ENCODE results near the gene SPC24. TPM values are rescaled to one million over a fixed set of nuclear protein-coding genes. Genes with fewer than 3 reads are reported as not detected.

The SPC24 gene
- total and polyA plus RNA-seq, 9 of the 15 experiments (the other 6 are each of a cell fraction or from before 2014, with no cell fraction given), result 18.2 to 154 (median 60.9) TPM

- TF ChIP-seq DDX20 (tag; IDR thresholded peaks at IDR 0.05; ENCODE audit: low read depth) (no peak), ZNF232 (CRISPR knock-in tag; IDR thresholded peaks at IDR 0.05) (no peak), NONO (IDR thresholded peaks at IDR 0.05; ENCODE audit: low read depth in 2 of 2, low read length in 1 of 2) (no peak), L3MBTL2 (IDR thresholded peaks at IDR 0.05) (no peak), CC2D1A (IDR thresholded peaks at IDR 0.05) (no peak), TAF9B (IDR thresholded peaks at IDR 0.05; ENCODE audit: partially characterized antibody) (no peak), ZNF165 (CRISPR knock-in tag; IDR thresholded peaks at IDR 0.05; ENCODE audit: borderline replicate concordance) (no peak), THRB (CRISPR knock-in tag; conservative IDR thresholded peaks at IDR 0.05) (no peak), ZNF76 (CRISPR knock-in tag; IDR thresholded peaks at IDR 0.05; ENCODE audit: borderline replicate concordance) (no peak), SUPT5H (IDR thresholded peaks at IDR 0.05) (peak; percentile 72), ZBED1 (IDR thresholded peaks at IDR 0.05) (peak; percentile 40; the same call in 1 of the 2 replicates), FOSL1 (tag; conservative IDR thresholded peaks at IDR 0.05) (no peak), POLR2B (IDR thresholded peaks at IDR 0.05; ENCODE audit: low read depth, partially characterized antibody) (peak; percentile 77), ZC3H4 (CRISPR knock-in tag; IDR thresholded peaks at IDR 0.05; ENCODE audit: borderline replicate concordance) (peak; percentile 92; the same call in 1 of the 2 replicates), FIP1L1 (IDR thresholded peaks at IDR 0.05; ENCODE audit: low read depth, low read length, poor library complexity, severe bottlenecking) (peak; percentile 21), RNF2 (IDR thresholded peaks at IDR 0.05) (no peak), CHCHD3 (CRISPR knock-in tag; IDR thresholded peaks at IDR 0.05) (no peak), POLR2G (IDR thresholded peaks at IDR 0.05; ENCODE audit: low read depth, low read length) (peak; percentile 89), PML (IDR thresholded peaks at IDR 0.05; ENCODE audit: low read length) (peak; percentile 13; the same call in 1 of the 2 replicates), ZFP36 (IDR thresholded peaks at IDR 0.05; ENCODE audit: low read depth, low read length, partially characterized antibody) (no peak), POLR3G (IDR thresholded peaks at IDR 0.05; ENCODE audit: extremely low read depth, insufficient read length, insufficient replicate concordance) (no peak), SFPQ (IDR thresholded peaks at IDR 0.05; ENCODE audit: low read depth, low read length) (no peak), SRSF1 (IDR thresholded peaks at IDR 0.05; ENCODE audit: low read depth, low read length) (peak; percentile 65; the same call in 1 of the 2 replicates), POLR2AphosphoS5 (IDR thresholded peaks at IDR 0.05; ENCODE audit: control insufficient read depth, insufficient read depth, low read depth, low read length) (peak; percentile 51), KAT2B (IDR thresholded peaks at IDR 0.05; ENCODE audit: low read depth, low read length) (no peak)
- TF ChIP-seq, protein P1, sequence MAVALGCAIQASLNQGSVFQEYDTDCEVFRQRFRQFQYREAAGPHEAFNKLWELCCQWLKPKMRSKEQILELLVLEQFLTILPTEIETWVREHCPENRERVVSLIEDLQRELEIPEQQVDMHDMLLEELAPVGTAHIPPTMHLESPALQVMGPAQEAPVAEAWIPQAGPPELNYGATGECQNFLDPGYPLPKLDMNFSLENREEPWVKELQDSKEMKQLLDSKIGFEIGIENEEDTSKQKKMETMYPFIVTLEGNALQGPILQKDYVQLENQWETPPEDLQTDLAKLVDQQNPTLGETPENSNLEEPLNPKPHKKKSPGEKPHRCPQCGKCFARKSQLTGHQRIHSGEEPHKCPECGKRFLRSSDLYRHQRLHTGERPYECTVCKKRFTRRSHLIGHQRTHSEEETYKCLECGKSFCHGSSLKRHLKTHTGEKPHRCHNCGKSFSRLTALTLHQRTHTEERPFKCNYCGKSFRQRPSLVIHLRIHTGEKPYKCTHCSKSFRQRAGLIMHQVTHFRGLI (CRISPR knock-in tag; IDR thresholded peaks at IDR 0.05), result no peak
These were observed 50.5 kb downstream of the SPC24 start (continued) for GRCh38 chr19:11105014-11105636.
